ENCODE results near the gene SH2D3C.

SH2D3C gene

GRCh38 chr9:127693697-127694096 is 84.8 kb downstream of the SH2D3C start:
- DNase-seq = no peak

GRCh38 chr9:127693143-127693542 is 85.3 kb downstream of the SH2D3C start:
- no peak for DNase-seq

DNA sequence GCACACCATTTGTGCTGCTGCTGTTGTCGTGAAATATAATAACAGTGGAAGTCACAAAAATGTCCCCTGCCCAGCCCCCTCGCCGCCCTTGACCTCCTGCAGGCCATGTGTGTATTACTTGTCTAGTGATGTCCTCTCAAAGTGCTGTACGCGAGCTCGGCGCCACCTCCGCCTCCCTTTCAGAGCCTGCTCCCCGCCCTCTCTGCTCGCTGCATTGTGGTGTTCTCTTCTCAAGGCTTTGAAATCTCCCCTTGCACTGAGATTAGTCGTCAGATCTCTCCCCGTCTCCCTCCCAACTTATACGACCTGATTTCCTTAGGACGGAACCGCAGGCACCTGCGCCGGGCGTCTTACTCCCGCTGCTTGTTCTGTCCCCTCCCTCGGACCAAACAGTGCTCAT is 86.4 kb downstream of the SH2D3C start:
- DNase-seq = no peak

GRCh38 chr9:127690735-127691134 is 87.7 kb downstream of the SH2D3C start:
- DNase-seq = no peak

- no peak for DNase-seq
Observed at GRCh38 chr9:127689329-127690000, 89.0 kb downstream of the SH2D3C start.
